Type B pancreatic cell (in vitro differentiated cells): ENCODE data around the gene PTGDS. TPM values are rescaled to one million over a fixed set of nuclear protein-coding genes. Genes with fewer than 3 reads are reported as not detected.

ENCODE experiments used
- DNase-seq: peaks from one replicate; pipeline ENCODE4 v3.0.0; 2021; ENCODE audit warnings: mixed read lengths; ENCODE audit not compliant: unreplicated experiment; ENCODE audit errors: extremely low spot score
- H3K27ac Mint-ChIP-seq: 2 replicates; pipeline ENCODE4 v1.8.0; 2021; ENCODE audit warnings: mild to moderate bottlenecking, mixed read lengths
- H3K27me3 Mint-ChIP-seq: 2 replicates; pipeline ENCODE4 v1.8.0; 2021; ENCODE audit warnings: mixed read lengths
- H3K36me3 Mint-ChIP-seq: 2 replicates; pipeline ENCODE4 v1.8.0; 2021; ENCODE audit warnings: mixed read lengths
- H3K4me1 Mint-ChIP-seq: one replicate; pipeline ENCODE4 v1.8.0; 2021; ENCODE audit warnings: mixed read lengths; ENCODE audit not compliant: unreplicated experiment
- H3K4me3 Mint-ChIP-seq: 2 replicates; pipeline ENCODE4 v1.8.0; 2021; ENCODE audit warnings: mild to moderate bottlenecking, mixed read lengths
- H3K9me3 Mint-ChIP-seq: 2 replicates; pipeline ENCODE4 v1.8.0; 2021; ENCODE audit warnings: mixed read lengths
- CTCF ChIP-seq: fragments of 200-600 bp; sonication (generic); conservative IDR thresholded peaks from 2 replicates; pipeline ENCODE4 v1.5.0; 2021; ENCODE audit warnings: antibody characterized with exemption, mild to moderate bottlenecking
- total RNA-seq: library from RNA; stranded (reverse); gene quantifications from 2 replicates; pipeline ENCODE4 v1.2.1, GENCODE V29; 2021; ENCODE audit warnings: low replicate concordance

PTGDS gene
- total RNA-seq, 1 donor from 2014 or later: 1.7 TPM

DNA sequence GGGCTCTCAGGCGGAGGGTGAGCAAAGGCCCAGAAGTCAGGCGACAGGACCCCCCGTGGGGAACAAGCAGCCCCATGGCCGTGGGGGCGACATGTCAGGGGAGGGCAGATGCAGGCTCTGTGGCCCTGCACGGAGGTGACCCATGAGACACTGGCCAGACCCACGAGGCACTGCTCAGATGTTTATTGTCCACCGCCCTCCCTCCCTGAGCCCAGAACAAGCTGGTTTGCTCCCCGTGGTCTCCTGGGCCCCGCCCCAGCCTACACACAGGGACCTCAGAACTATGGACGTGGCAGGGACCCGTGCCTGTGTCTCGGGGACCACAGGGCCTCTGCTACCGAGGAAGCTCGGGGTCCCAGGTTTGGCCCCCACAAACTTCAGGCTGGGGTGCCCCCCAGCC is 52.7 kb downstream of the PTGDS start:
- Mint-ChIP-seq H3K27me3 (no peaks in the 10 kb centered on the region), H3K27ac (no peak overlapping the region), H3K9me3 (no peaks in the 10 kb centered on the region), H3K4me3 (no peak overlapping the region), H3K4me1 (no peaks in the 10 kb centered on the region), H3K36me3 (no peaks in the 10 kb centered on the region)
- TF ChIP-seq CTCF: no peak
- no peak for DNase-seq

- Mint-ChIP-seq H3K4me3 (no peak overlapping the region), H3K9me3 (no peaks in the 10 kb centered on the region), H3K27ac (no peak overlapping the region), H3K4me1 (no peaks in the 10 kb centered on the region), H3K27me3 (no peaks in the 10 kb centered on the region), H3K36me3 (no peaks in the 10 kb centered on the region)
- DNase-seq: no peak
- TF ChIP-seq CTCF: no peak
These were observed 53.5 kb downstream of the PTGDS start for GRCh38 chr9:137030538-137031527.

Other genes with a start within 250 kb of the PTGDS start
- gene LCN10, start 234.6 kb upstream of the PTGDS start, total RNA-seq: not detected in 2 replicates
- gene LCN6, start 229.0 kb upstream of the PTGDS start, total RNA-seq: not detected in 2 replicates
- not detected in 2 replicates for gene LCN8, start 219.3 kb upstream of the PTGDS start, total RNA-seq
- gene LCN15, start 213.0 kb upstream of the PTGDS start, total RNA-seq: 0.77 and 0.93 TPM in 2 replicates
- 62.3 and 98.6 TPM in 2 replicates for gene TMEM141, start 186.2 kb upstream of the PTGDS start, total RNA-seq
- 2.9 and 6.1 TPM in 2 replicates for gene CCDC183, start 181.2 kb upstream of the PTGDS start, total RNA-seq
- gene RABL6, start 169.6 kb upstream of the PTGDS start, total RNA-seq: 94.2 and 112 TPM in 2 replicates
- gene AJM1, start 135.0 kb upstream of the PTGDS start, total RNA-seq: 3.2 and 3.6 TPM in 2 replicates
- gene PHPT1, start 128.1 kb upstream of the PTGDS start, total RNA-seq: 176 and 199 TPM in 2 replicates
- 18.4 and 29.1 TPM in 2 replicates for gene MAMDC4, start 125.2 kb upstream of the PTGDS start, total RNA-seq
- 324 and 342 TPM in 2 replicates for gene EDF1, start 111.2 kb upstream of the PTGDS start, total RNA-seq
- 19.4 and 22.3 TPM in 2 replicates for gene TRAF2, start 91.0 kb upstream of the PTGDS start, total RNA-seq
- 82.8 and 110 TPM in 2 replicates for gene FBXW5, start 32.8 kb upstream of the PTGDS start, total RNA-seq
- 2.8 and 4.1 TPM in 2 replicates for gene C8G, start 32.3 kb upstream of the PTGDS start, total RNA-seq
- gene LCN12, start 25.2 kb upstream of the PTGDS start, total RNA-seq: 7.9 and 8.3 TPM in 2 replicates
- not detected in 2 replicates for gene LCNL1, start 5.5 kb downstream of the PTGDS start, total RNA-seq
- gene PAXX, start 14.9 kb downstream of the PTGDS start, total RNA-seq: 63.4 and 100 TPM in 2 replicates
- gene CLIC3, start 19.1 kb downstream of the PTGDS start, total RNA-seq: 38.6 and 63.3 TPM in 2 replicates
- 44.7 and 47.7 TPM in 2 replicates for gene ABCA2, start 50.7 kb downstream of the PTGDS start, total RNA-seq
- not detected in 2 replicates for gene FUT7, start 54.6 kb downstream of the PTGDS start, total RNA-seq
- 68.0 and 70.3 TPM in 2 replicates for gene NPDC1, start 68.7 kb downstream of the PTGDS start, total RNA-seq
- 3.3 and 6.4 TPM in 2 replicates for gene ENTPD2, start 76.6 kb downstream of the PTGDS start, total RNA-seq
- 19.1 and 21.9 TPM in 2 replicates for gene SAPCD2, start 93.1 kb downstream of the PTGDS start, total RNA-seq
- 3.4 and 5.4 TPM in 2 replicates for gene UAP1L1, start 100.0 kb downstream of the PTGDS start, total RNA-seq
- gene MAN1B1, start 109.5 kb downstream of the PTGDS start, total RNA-seq: 50.3 and 58.9 TPM in 2 replicates
- gene DPP7, start 137.2 kb downstream of the PTGDS start, total RNA-seq: 86.5 and 86.7 TPM in 2 replicates
- 0.29 and 0.94 TPM in 2 replicates for gene GRIN1, start 161.7 kb downstream of the PTGDS start, total RNA-seq
- 0.77 and 1.4 TPM in 2 replicates for gene LRRC26, start 192.5 kb downstream of the PTGDS start, total RNA-seq
- not detected in 2 replicates for gene TMEM210, start 194.6 kb downstream of the PTGDS start, total RNA-seq
- 63.5 and 65.0 TPM in 2 replicates for gene ANAPC2, start 211.1 kb downstream of the PTGDS start, total RNA-seq
- gene SSNA1, start 211.2 kb downstream of the PTGDS start, total RNA-seq: 64.9 and 74.8 TPM in 2 replicates
- 24.1 and 28.4 TPM in 2 replicates for gene TPRN, start 223.2 kb downstream of the PTGDS start, total RNA-seq
- gene TMEM203, start 228.1 kb downstream of the PTGDS start, total RNA-seq: 42.3 and 46.3 TPM in 2 replicates
- 18.9 and 28.0 TPM in 2 replicates for gene NDOR1, start 228.2 kb downstream of the PTGDS start, total RNA-seq
- 12.1 and 15.7 TPM in 2 replicates for gene RNF208, start 244.7 kb downstream of the PTGDS start, total RNA-seq
- 0.86 and 1.5 TPM in 2 replicates for gene CYSRT1, start 247.7 kb downstream of the PTGDS start, total RNA-seq
- gene RNF224, start 250.0 kb downstream of the PTGDS start, total RNA-seq: 0.36 and 0.48 TPM in 2 replicates